Upper lobe of left lung (tissue), 4 donors: ENCODE measurements around the gene PCARE.

Experiments used
- POLR2A ChIP-seq, 4 donors: fragments of 450-650 bp; IDR thresholded peaks; one replicate each; pipeline ENCODE4 v1.5.1; 2016 to 2017; ENCODE audit warnings: antibody characterized with exemption in 4 of 4, mild to moderate bottlenecking in 2 of 4
- POLR2AphosphoS5 ChIP-seq, 2 donors: sonication (generic); formaldehyde crosslinking; IDR thresholded peaks; one replicate each; pipeline ENCODE4 v1.5.1; 2017; ENCODE audit warnings: antibody characterized with exemption in 2 of 2
- TF ChIP-seq, protein P1 (sequence below), 6 experiments: fragments of 450-650 bp in 4 of 6; fragments of 200-600 bp in 2 of 6; sonication (generic) in 2 of 6; IDR thresholded peaks; one replicate each; pipeline ENCODE4 v1.5.1; 2016 to 2019; ENCODE audit warnings: antibody characterized with exemption in 6 of 6

- TF ChIP-seq, protein P1, sequence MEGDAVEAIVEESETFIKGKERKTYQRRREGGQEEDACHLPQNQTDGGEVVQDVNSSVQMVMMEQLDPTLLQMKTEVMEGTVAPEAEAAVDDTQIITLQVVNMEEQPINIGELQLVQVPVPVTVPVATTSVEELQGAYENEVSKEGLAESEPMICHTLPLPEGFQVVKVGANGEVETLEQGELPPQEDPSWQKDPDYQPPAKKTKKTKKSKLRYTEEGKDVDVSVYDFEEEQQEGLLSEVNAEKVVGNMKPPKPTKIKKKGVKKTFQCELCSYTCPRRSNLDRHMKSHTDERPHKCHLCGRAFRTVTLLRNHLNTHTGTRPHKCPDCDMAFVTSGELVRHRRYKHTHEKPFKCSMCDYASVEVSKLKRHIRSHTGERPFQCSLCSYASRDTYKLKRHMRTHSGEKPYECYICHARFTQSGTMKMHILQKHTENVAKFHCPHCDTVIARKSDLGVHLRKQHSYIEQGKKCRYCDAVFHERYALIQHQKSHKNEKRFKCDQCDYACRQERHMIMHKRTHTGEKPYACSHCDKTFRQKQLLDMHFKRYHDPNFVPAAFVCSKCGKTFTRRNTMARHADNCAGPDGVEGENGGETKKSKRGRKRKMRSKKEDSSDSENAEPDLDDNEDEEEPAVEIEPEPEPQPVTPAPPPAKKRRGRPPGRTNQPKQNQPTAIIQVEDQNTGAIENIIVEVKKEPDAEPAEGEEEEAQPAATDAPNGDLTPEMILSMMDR (IDR thresholded peaks at IDR 0.05), result no peak
- TF ChIP-seq POLR2AphosphoS5 (IDR thresholded peaks at IDR 0.05), result no peak
- no peak for TF ChIP-seq POLR2A (IDR thresholded peaks at IDR 0.05)
Measured at GRCh38 chr2:29060441-29060840, 13.9 kb downstream of the PCARE start.
